NCI-H345 treated with DMSO at 0.1 percent for 48 hours (cell line): ENCODE results near the gene PPARG.

Experiments used
- DNase-seq: peaks from one replicate; lab custom pipeline; 2025; ENCODE audit not compliant: unreplicated experiment; lab: John Stamatoyannopoulos, UW

The PPARG gene

DNA sequence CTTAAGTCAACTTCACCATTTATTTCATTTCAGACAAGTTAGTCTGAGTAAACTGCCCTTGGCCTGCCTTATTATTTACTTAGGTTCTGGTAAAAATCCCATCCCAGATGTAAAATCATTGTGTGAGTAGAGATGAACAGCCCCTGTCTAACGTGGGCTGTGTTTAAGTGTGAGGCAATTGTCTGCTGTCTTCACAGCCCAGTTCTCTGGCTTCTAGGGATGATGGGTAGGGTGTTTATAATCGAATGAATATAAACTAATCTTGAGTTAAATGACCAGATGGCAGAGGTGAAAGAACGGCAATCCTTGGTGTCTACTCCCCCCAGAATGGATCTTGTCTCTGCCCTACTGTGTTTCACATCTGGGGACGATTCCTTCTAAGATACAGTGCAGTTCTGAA, 20.8 kb downstream of the PPARG start:
- DNase-seq: no peak

DNA sequence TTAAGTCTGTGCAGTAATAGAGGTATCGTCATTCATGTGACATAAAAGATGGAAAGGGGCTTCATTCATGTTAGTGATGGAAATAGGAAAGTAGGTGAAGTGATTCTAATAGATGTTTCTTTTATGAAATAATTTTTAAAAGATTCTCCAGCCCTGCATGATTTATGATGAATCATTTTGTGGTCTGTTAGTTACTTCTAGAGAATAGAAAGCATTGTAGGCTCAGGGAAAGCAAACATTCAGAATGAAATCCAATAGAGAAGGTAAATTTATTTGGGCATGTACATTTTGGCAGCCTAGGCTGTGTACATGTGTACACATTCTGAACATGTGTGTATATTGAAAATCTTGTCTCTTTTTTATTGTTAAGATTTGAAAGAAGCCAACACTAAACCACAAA, 23.1 kb downstream of the PPARG start:
- no peak for DNase-seq

DNA sequence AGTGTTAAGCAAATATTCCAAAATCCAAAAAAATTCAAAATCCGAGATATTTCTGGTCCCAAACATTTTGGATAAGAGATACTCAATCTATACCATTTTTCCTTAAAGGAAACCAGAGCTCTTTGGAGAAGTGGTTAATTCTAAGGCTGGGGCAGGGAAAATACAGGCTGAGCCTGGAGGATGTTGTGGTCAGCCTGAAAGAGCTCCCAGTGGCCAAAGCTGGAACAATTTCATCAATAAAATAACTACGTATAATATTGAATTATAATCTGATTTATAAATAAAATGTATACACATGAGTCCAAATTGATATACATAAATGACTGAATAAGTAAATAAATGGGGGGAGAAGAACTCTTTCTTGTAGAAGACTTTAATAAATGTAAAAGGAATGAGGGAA, 24.6 kb downstream of the PPARG start:
- DNase-seq: no peak

DNA sequence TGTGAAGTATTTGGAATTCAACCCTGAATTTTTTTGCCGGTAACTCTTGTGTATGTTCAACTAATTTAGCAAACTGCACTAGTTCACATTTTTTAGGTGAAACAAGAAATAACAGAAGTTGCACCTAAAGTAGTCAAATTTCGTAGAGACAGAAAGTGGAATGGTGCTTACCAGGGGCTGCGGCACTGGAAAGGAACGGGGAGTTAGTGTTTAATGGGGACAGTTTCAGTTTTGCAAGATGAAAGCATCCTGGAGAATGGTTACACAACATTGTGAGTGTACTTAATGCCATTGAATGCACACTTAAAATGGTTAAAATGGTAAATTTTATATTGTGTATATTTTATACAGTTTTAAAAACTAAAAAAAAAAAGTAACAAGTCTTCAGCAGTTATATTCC, 27.4 kb downstream of the PPARG start:
- DNase-seq: no peak

DNA sequence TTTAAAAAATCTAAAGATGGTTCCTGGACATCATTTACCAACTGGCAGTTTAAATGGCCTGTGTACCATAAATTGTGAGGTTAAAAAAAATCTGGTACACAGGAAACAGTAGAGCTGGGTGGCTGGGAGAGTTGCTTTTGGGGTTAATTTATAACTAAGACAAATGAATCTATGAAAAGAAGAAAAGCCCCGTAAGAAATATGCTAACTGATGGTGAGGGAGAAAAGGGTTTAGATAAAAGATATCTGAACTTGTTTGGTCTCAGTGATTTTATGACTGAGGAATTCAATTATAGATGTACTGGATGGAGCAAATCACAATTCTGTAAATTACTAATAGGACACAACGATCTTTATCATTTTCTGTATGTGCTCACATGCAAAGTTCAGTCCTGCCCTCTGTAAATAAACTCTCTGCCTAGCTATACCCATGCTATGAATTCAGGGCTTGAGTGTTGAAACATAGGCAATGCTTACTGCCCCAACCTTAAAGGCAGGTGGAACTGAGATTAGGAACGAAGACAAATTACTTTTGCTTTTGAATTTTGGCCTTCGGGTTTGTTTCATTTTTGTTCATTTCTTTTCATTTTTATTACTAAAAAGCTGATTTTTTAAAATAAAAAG, 28.0 kb downstream of the PPARG start:
- no peak for DNase-seq

DNA sequence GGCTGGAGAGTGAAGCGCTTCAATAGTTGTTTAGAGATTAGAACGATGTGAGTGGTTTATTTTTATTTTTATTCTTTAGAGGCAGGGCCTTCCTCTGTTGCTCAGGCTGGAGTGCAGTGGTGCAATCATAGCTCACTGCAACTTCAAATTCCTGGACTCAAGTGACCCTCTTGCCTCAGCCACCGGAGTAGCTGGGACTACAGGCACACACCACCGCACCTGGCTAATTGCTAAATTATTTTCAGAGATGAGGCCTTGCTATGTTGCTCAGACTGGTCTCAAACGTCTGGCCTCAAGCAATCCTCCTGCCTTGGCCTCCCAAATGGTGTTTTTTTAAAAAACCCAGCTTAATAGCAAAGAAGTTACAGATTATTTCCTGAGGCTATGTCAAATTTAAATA, 29.0 kb downstream of the PPARG start:
- DNase-seq: no peak

DNA sequence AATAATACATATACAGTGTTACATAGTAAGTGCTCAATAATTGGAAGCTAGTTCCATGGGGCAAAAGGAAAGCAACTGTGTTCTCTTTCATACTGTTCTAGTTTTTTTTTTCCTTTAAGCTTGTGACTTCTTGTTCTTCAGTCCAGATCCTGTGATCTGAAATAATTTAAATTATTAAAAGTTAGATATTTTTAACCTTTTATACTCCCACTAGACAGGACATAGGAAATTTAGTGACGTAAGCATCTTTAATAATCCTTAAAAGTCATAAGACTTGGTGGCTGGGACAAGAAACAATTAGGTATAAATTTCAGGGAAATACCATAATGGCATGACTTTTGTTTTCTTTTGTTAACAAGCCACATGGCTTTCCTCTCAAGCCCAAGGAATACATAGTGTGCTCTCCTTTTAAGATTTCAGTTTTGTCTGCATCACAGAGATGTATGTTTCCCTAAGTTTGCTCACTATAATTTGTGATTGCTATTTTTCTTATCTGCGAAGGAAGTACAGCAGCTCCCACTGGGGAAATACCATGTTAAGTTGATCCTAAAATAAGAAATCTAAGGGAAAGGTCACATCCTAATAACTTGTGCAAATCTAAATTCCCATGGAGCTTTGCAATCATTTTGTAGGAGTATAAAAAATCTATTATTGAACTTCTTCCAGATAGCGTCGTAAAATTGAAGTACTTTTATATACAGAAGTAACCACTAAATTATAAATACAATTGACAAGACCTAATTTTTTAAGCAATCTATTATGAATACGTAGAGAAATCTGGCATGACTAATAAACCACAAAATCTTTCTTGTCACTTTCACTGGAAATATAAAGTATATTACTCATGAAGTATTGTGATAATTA, 30.1 kb downstream of the PPARG start:
- no peak for DNase-seq

DNA sequence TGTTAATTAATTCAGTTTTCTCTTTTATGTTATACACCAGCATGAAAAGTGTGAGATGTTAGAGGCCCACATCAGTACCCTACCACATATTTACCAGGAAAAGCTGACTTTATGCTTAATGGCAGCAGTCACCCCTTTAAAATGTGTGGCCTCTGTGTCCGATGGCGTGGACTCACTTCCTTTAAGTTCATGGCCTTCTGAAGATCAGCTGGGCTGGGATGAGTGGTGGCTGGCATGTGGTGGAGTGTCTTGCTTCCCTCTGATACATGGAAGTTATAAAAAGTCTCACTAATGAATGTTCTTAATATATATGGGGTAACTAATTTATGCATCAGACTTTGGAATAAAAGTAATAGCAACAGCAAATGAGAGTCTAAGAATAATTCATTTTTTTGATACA, 32.1 kb downstream of the PPARG start:
- DNase-seq: no peak

DNA sequence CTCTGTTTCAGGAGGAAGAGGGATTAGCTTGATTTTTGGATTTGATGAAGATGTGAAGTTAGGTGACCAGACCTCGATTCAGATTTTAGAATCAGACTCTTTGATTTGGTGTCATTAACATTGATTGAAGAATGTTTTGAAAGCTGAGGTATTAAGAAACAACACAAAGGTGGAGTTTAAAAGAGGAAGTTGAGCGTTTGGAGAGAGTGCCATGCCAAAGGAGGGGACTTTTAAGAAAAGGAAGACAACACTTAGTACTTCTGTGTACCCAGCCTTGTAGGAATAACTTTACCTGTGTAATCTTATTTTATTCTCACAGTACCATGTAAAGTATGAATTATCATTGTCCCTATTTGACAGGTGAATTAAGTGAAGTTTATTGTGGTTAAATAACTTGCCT, 34.4 kb downstream of the PPARG start:
- no peak for DNase-seq

DNA sequence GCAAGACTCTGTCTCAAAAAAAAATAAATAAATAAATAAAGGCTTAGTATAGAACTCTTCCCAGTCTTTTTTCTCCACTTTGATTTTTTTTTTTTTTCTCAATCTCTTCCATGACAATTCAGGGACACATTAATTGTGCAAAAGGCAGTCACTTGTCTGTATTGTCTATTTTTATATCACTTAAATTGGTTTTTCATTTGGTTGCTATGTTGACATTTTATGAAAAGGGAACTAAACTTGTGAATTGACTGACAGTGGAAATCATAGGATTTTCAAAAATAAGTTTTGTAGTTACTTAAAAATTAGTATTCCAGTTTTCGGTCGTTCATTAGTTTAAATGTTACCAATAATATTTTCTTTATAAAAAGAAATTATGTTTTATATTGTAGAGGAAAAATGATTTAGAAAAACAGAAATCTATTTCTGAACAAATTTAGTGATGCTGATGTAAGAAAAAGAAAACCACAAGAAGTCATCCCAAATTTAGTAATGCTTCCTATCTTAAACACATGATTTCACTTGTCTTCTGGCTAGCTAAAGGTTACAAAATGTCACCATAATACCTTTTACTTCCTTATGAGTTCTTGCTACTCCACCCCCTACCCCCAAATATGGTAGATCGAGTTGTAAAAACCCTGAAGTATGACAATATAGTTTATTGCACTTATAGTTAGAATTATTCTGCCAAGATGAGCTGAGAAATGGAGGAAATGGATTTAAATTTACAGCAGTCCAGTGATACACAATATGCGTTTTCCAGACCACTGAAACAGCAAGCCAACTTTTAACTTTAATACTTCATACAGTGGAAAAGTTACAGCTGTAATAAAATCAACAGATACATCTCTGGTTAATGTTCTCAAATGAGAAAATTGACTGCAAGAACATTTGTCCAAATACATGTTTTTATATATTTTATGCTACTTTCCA, 37.0 kb downstream of the PPARG start:
- no peak for DNase-seq

DNA sequence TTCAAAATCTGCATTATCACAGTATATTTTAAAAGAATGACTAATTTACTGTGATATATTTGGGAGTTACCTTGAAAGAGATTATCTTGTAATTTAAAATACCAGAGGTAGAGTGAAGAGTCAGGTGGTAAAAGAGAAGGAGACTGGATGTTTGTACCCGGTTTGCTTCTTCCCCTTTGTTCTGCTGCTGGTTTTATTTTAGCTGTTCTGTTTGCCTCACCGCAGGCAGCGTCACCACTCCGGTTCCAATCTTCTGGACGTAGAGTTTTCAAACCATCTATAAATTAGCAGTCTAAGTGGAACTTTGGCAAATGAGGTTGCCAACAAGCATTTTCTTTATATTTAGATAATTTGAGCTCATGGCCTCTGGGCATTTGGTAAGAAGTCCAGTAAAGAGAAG, 38.2 kb downstream of the PPARG start:
- DNase-seq: no peak

DNA sequence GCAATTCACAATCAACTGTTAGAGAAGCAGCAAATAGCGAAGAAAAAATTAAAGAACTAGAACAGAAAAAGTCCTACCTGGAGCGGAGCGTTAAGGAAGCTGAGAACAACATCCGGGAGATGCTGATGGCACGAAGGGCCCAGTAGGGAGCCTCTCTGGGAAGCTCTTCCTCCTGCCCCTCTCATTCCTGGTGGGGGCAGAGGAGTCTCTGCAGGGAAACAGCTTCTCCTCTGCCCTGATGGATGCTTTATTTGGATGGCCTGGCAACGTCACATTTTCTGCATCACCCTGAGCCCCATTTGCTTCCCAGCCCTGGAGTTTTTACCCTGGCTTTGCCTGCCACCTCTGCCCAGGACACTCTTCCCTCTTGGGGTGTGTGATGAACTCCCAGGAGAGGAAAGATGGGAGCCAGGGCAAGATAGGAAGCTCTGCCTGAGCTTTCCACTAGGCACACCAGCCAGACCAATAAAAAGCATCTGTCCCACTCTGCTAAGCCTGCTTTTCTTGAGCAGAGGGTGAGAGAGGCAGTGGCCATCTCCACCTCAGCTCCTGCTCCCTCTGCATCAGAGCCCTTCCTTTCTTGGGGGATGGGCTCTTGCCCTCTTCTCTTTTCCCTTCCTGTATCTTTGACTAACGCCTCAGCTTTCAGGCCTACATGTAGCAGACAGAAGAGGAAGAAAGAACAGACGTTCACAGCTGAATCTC, 39.4 kb downstream of the PPARG start:
- DNase-seq: no peak

DNA sequence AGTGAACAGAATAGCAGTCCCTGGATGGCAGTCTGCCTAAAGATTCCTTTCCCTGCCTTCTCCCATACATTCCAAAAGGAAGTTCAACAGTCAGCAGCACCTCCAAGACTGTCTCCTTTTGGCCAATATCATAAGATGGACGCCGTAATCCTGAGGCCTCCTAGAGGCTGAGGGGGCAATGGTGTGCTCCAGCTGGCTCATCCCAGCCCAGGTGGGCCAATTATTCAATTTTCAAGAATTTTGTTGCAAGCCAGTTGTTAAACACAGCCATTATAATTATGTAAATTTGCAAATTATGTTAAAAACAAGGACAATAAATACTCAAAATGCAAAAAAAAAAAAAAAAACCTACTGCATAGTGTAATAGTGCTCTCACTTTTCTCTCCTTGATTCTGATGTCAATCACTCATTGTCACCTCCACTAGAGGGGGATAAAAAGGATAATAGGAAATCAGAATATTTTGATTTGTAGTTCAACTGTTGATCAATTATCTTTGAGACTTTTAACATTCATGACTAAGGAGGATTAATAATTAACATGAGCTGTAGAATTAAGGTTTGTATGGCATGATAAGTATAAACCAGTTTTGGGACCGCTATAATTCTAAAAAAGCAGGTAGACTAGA, 40.1 kb downstream of the PPARG start:
- no peak for DNase-seq

DNA sequence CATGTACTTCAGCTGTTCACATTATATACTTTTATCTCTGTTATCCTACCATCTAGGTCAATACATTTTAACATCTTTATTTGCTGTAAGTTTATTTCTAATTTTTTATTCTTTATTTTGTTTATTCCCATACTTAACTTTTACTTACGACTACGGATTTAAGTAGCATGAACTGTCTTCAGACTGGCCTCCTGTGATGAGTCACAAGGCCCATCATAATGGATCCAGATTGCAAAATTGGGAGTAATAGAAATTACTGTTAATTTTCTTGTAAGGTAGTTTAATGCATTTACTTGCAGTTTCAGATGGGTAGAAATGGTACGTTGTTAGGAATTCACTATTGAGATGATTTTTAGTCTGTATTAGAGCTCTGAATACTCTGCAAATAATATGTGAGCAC, 45.9 kb downstream of the PPARG start:
- DNase-seq: no peak

DNA sequence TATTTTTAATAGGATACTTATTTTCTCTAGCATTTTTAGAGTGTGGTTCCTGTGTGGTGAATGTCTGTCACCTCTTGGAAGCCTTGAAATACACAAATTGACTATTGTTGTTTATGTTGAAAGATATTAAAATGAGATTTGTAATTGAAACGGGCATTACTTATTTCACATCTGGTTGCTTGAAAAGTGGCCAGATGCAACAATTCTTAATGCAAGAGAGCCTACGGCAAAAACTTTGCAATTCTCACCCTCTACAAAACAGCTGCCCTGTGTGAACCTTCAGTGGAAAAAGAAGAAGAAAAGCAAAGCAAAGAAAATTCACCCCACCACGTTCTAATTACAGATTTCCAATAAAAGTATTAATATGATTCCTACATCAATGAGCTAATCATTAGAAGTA, 46.6 kb downstream of the PPARG start:
- no peak for DNase-seq

DNA sequence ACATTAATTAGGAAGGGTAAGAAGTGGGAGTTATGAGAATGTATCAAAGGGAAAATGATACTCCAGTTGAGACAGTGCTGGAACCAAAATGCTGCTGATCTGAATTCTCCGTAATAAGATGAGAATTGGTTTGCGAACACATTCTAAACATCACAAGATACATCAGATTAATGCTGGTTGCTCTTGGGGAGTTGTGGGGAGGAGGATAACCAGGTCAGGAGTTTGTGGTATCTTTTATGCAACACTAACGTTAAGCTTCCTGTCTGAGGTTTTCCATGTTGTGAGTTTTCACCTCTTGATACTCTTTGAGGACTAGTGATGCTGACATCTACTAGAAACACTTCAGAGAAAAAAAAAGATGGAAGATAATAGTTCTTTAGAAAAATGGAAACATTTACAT, 47.2 kb downstream of the PPARG start:
- no peak for DNase-seq

DNA sequence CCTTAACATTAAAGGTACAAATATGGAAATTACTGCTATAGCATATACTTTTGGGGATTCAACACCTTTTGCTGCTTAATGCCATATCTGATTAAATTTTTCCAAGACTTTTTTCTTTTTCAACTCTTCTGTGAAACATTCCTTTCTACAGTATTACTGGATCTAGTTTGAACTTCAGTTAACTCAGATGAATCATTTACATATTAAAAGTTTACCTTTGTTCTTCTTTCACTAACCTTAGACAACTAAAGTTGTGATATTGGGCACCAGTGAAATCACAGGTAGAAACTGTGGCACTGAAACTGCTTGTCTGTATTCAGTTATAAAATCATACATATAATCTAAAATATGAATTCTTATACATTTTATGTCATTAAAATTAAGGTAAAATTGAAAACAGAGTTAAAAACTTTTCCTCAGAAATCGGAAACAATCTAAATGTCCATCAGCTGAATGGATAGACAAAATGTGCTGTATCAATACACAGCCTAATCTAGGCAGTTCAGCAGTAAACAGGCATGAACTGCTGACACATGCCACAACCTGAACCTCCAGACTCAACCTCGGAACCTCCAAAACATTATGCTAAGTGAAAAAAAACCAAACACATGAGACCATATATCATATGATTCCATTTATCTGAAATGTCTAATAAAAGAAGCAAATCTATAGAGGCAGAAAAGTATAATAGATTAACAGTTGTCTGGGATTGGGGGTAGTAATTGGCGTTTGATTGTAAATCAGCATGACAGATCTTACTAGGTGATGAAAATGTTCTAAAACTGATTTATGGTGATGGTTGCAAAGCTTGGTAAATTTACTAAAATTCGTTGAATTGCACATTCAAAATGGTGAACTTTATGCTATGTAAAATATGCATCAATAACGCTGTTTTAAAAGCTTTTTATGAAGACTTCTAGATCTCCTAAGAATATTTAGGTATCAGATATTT, 50.0 kb downstream of the PPARG start:
- DNase-seq: no peak

DNA sequence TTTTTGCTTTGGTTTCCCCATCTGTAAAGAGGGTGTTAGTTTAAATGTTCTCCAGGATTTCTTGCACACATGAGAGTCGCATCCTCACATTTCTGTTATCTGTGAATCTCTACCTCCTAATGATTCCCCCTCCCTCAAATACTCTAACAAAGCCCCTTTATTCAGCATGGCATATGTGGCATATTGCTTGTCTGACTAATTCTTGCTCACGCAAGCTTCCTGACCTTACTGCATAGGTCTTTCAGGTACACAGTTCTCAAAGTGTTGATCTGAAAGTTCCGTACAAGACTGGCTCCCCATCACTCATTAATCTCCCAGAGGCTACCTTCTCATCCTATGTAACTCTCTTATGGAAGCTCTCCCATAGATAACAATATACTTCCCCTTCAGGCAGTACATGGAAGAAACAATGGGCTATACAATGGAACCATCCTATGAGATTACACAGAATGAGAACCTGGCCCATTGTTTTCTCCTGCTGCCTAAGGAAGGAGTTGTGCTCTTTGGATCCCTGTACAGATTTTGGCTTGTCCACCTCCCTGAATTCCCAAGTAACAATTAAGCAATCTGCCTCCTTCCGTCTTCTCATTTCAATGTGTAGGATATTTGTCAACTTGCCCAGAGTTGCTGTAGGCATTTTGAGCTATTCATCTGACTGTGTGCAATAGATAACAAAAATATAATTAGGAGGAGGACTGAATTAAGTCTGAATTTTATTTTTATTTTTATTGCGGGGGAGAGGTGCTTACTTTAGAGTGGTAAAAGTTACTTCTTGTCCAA, 51.0 kb downstream of the PPARG start:
- DNase-seq: no peak

DNA sequence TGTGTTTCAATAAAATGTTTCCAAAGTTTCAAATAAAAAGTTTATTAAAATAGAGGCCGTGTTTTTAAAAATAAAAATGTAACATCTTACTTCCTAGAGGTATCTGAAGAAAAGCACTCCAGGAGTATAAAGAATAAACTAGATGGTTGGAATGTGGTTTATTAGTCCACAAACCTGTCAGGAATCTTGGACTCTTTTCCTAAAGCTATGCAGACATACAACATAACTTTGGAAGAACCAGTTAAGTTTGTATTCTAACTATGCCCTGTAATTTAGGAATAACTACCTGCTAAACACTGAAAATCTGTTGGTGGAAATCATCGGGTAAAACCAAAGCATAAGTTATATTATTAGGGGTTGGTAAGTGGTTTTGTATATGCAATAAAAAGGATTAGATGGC, 51.6 kb downstream of the PPARG start:
- DNase-seq: no peak
